AG09309 (cell line): ENCODE results near the gene SIX5.
"Not testable (repeated sequence)": the region's sequence is repeated elsewhere in the genome, so short reads cannot be mapped to it uniquely, and the experiment has no call there.

Source experiments
- DNase-seq: peaks from one replicate; pipeline ENCODE4 v3.0.0-alpha.2; 2010; ENCODE audit warnings: low read depth
- H3K4me3 ChIP-seq: 2 replicates; pipeline ENCODE4 v1.5.1; 2011; ENCODE audit warnings: mild to moderate bottlenecking, low read depth, low read length, moderate library complexity; ENCODE audit not compliant: control insufficient read depth
- TF ChIP-seq, protein P1 (sequence below): IDR thresholded peaks from 2 replicates; pipeline ENCODE4 v1.5.1; 2011; ENCODE audit warnings: mild to moderate bottlenecking, low read depth, low read length, inconsistent platforms; ENCODE audit not compliant: insufficient read depth, control insufficient read depth; ENCODE audit errors: missing control alignments

Gene SIX5

DNA sequence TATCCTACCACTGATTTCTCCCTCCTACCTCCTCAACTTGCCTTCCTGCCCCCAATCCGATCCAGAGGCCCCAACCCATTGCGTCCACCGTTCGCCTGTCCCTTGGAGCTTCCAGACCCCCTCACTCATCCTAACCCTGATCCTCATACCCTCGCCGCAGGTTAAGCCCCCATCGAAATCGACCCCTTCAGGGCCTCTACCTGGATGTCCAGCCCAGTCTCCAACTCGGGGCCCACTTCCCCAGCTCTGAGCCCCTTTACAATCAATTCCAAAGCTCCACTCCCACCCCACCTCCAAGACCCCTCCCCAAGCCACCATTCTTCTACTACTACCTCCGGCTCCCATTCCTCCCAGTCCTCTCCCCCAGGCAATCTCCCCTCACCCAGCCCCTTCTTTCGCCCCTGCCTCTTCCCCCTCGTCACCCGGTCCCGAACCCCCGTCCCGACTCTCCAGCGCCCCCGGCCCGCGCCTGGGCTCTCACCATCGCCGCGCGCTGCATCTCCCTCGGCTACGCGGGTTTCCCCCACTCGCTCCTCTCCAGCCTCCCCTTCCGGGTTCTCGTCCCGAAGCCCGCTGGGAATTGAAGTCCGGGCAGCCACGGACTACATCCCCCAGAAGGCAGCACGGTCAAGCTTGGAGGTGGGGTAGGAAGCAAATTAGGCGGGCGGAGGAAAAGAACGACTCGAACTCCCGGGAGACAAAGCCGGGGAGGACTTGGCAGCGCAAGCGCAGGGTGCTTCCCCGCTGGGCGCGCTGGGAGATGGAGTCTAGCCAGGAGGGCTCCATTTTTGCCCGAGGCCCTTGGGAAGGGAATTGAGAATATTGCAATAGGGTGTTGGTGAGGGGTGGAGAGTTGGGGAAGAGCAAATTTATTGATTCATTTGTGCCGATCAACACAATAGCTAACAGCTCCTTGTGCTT, 38.4 kb downstream of the SIX5 start, which contains the start of gene FBXO46:
Gene FBXO46 (minus strand): TSS at position 529 of the 921 bp plus-strand sequence. CDS start 17,401 bp downstream, outside the sequence.
- peak within 1 kb of the TSS; percentile 85 for H3K4me3 ChIP-seq
- peak; percentile 94 for DNase-seq
- TF ChIP-seq, protein P1, sequence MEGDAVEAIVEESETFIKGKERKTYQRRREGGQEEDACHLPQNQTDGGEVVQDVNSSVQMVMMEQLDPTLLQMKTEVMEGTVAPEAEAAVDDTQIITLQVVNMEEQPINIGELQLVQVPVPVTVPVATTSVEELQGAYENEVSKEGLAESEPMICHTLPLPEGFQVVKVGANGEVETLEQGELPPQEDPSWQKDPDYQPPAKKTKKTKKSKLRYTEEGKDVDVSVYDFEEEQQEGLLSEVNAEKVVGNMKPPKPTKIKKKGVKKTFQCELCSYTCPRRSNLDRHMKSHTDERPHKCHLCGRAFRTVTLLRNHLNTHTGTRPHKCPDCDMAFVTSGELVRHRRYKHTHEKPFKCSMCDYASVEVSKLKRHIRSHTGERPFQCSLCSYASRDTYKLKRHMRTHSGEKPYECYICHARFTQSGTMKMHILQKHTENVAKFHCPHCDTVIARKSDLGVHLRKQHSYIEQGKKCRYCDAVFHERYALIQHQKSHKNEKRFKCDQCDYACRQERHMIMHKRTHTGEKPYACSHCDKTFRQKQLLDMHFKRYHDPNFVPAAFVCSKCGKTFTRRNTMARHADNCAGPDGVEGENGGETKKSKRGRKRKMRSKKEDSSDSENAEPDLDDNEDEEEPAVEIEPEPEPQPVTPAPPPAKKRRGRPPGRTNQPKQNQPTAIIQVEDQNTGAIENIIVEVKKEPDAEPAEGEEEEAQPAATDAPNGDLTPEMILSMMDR = no peak

DNA sequence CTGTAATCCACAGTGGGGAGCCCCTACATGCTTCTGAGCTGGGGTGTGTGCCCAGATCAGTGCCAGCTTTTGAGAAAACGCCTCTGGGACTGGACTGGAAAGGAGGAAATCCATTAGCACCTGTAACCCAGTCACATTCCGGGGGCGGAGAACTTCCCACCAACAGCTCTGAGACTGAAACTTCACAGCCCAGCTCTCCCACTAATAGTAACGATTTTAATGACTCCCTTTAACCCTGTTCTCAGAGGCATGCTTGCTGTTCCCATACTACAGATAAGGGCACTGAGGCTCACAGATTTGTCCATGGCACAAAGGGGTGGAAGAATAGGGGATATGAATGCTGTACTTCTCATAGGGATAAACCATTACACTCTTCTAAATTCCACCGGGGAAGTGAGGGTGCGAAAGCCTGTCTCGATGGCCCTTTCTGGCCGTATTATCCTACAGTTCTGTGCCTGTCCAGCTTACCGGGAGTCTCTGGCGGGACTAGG, 39.2 kb downstream of the SIX5 start:
- TF ChIP-seq, protein P1 = no peak
- H3K4me3 ChIP-seq = peak overlapping the region; percentile 85
- DNase-seq = no peak

DNA sequence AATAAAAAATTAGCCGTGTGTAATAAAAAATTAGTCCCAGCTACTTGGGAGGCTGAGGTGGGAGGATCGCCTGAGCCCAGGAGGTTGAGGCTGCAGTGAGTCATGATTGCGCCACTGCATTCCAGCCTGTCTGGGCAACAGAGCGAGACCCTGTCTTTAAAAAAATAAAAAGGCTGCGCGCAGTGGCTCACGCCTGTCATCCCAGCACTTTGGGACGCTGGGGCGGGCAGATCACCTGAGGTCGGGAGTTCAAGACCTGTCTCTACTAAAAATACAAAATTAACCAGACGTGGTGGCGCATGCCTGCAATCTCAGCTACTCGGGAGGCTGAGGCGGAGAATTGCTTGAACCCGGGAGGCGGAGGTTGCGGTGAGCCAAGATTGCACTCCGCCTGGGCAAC, 40.4 kb downstream of the SIX5 start:
- H3K4me3 ChIP-seq, DNase-seq: not testable (repeated sequence)

DNA sequence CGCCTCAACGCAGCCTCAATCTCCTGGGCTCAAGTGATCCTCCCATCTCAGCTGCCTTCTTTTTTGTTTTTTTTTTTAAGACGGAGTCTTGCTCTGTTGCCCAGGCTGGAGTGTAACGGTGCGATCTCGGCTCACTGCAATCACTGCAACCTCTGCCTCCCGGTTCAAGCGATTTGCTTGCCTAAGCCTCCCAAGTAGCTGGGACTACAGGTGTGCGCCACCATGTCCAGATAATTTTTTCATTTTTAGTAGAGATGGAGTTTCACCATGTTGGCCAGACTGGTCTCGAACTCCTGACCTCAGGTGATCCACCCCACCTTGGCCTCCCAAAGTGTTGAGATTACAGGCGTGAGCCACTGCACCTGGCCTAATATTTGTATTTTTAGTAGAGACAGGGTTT, 49.0 kb downstream of the SIX5 start:
- not testable (repeated sequence) for DNase-seq, H3K4me3 ChIP-seq

DNA sequence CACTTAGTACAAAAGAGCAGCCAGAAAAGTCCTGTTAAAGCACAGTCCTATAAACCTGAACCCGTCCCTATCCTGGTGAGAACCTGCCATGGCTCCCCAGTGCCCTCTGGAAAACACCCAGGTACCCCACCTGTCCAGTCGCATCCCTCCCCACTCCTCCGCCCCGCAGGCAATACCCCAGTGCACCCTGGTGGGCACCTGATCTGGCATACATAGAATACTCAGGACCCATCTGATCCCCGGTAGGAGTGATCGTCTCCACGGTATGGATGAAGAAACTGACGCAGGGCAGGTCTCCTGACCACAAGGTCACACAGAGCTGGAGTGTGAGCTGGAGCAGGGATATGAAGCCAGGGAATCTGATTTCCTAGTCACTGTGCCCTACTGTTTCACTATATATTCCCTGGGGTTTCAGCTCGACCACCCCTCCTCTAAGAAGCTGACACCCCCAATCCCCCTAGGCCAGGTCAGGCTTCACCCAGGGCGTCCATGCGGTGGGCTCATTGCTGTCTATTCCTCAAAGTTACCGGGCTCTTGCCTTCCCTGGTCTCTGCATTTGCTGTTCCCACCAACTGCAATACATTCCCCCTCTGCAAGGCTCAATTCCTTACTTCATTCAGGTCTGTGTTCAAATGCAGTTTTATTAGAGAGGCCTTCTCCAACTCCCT, 50.9 kb downstream of the SIX5 start:
- DNase-seq = no peak
- TF ChIP-seq, protein P1 = no peak
- peak overlapping the region; percentile 62 for H3K4me3 ChIP-seq

DNA sequence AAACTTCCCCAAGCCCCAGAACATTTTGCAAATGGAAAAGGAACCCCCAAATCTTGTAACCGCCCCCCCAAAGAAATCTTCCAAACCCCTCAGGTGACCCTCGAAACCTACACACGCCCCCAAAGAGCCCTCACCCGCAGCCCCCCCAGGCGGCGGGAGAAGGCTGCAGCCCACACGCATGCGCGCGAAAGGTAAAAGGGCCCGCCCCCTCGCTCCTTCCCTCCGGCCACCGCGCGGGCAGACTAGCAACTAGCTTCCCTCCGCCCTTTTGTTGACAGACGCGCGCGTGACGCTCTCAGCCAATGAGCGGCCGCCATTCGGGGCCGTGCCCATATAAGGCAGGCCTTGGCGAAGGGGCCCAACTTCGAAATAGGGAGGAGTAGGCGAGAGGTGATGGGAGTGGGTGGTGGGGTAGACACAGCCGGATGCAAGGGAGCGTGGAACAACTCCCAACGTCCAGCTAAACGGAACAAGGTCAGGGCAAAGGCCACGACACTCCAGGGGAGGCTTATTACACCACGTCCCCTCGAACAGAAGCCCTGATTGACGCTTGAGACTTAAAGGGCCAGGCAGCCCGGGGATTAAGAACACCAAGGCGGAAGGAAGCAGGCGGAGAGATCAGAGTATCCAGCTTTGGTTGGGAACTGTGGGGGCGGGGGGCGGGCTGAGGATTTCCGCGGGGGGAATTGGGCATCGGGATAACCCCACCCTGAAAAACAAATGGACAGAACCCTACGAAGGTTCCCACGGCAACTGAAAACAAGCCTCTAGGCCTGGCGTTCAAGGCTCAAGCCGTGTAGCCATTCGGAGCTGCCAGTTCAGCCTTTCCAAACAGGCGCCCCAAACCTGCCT, 51.7 kb downstream of the SIX5 start:
- TF ChIP-seq, protein P1 = peak; percentile 28
- H3K4me3 ChIP-seq = peak overlapping the region; percentile 62
- DNase-seq = peak; percentile 87

DNA sequence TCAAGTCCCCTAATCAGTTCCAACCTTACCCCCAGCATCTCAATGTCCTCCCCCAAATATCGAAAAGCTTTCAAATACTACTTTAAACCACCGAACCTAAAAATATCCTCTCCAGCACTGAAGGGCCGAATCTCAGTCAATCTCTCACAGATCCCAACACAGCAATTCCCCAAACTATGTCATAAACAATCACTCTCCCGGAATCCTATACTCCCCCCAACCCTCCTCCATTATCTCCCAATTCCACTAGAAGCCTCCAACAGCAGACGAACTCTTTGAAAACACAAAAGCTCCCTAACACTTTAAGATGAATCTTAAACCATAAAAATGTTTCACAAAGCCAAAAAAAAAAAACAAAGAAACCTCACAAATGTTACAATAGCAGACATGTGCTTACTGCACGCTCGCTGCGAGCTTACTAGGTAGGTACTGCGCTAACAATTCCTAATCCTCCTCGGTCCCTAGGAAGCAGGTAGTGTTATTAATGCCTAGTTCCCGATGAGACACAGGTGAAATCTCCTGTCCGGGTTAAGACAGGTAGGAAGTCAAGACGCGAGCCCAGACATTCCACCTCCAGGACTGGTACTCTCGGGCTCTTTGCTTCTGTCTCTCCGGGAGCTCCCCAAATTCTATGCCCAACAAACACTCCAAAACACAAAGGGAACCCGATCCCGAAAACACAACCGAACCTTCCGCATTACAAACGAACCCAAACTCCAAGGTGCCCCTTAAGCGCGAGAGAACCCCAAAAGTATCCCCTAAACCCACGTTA, 52.5 kb downstream of the SIX5 start:
- DNase-seq = no peak
- peak overlapping the region; percentile 62 for H3K4me3 ChIP-seq
- TF ChIP-seq, protein P1 = no peak
